ENCODE results near the gene FLNB.

DNA sequence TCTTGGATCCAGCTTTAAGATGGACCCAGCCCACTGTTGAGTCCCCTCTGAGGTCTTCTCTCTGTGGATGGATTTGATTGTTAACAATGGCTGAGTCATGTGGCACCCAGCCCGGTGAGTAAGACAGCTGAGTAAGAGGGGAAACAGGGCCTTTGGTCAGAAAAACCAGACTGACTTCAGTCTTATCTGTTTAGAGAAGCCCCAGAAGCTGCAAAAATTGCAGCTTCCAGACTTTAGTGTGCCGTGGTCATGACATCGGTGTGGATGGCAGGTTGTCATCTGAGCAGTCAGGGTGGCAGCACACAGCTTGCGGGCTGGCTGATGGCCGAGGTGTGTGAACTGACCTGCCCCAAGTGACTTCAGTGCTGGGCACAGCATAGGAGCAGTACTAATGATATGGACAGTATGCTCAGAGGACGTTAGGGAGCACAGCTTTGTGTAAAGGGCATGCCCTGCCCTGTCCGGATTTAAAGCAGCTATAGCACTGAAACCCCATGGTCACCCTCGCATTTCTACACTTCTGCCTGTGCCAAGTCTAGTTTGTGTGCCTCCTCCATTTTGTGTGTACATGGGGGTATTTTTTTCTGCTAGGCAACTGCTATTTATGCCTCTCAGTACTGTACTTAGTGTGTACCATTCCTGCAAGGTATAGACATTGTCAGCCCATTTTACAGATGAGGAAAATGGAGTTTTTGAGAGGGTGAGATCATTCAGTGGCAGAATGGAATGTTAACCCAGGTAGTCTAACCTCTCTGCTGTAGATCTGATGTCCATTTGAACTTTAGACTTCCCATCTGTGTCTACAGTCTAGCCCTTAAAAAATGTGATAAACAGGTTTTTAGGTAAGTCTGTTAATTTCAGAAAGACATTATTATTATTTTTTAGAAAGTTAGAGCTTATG lies 44.4 kb downstream of the FLNB start:
- TF ChIP-seq, protein P1, sequence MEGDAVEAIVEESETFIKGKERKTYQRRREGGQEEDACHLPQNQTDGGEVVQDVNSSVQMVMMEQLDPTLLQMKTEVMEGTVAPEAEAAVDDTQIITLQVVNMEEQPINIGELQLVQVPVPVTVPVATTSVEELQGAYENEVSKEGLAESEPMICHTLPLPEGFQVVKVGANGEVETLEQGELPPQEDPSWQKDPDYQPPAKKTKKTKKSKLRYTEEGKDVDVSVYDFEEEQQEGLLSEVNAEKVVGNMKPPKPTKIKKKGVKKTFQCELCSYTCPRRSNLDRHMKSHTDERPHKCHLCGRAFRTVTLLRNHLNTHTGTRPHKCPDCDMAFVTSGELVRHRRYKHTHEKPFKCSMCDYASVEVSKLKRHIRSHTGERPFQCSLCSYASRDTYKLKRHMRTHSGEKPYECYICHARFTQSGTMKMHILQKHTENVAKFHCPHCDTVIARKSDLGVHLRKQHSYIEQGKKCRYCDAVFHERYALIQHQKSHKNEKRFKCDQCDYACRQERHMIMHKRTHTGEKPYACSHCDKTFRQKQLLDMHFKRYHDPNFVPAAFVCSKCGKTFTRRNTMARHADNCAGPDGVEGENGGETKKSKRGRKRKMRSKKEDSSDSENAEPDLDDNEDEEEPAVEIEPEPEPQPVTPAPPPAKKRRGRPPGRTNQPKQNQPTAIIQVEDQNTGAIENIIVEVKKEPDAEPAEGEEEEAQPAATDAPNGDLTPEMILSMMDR (IDR thresholded peaks at IDR 0.05; ENCODE audit: low read length): no peak
- TF ChIP-seq EZH2phosphoT487 (IDR thresholded peaks at IDR 0.05; ENCODE audit: low read length) (no peak), EZH2 (optimal IDR thresholded peaks at IDR 0.05; ENCODE audit: low read depth, low read length) (no peak)
